Measurements from ENCODE around the gene RBM43. TPM values are rescaled to one million over a fixed set of nuclear protein-coding genes. Genes with fewer than 3 reads are reported as not detected.
A peak's percentile ranks its signal among the peaks of the same experiment; 100 is the strongest.

RBM43 gene
- total RNA-seq, 2 experiments from 2014 or later: 15.0 to 16.0 TPM

GRCh38 chr2:151278487-151278886 lies 16.8 kb upstream of the RBM43 start:
- H3K36me3 ChIP-seq (ENCODE audit: insufficient read depth, low read length): peaks cover 81% of the 10 kb centered on the region
- Mint-ChIP-seq H3K4me1 (ENCODE audit: low read depth) (peaks cover 6% of the 10 kb centered on the region), H3K27ac (peak overlapping the region; percentile 27), H3K9me3 (no peaks in the 10 kb centered on the region), H3K27me3 (no peaks in the 10 kb centered on the region), H3K36me3 (ENCODE audit: low read depth) (peaks cover 91% of the 10 kb centered on the region), H3K4me3 (no peak overlapping the region)
- no peak for TF ChIP-seq CTCF (IDR thresholded peaks at IDR 0.05)
- CTCF ChIA-PET: interaction anchor here (1.4 kb wide), 1 partner anchor 17 kb away, joined by 3 read pairs; the partner anchor contains the start of gene RBM43
- DNase-seq (no peak), ATAC-seq (ENCODE audit: poor library complexity) (no peak)
- no peaks in the 10 kb centered on the region for H3K4me1 ChIP-seq (ENCODE audit: insufficient read depth, low read length)
- no peaks in the 10 kb centered on the region for H3K27me3 ChIP-seq (ENCODE audit: control insufficient read depth in 1 of 2, insufficient read depth in 2 of 2, low read length in 2 of 2)
- no peak overlapping the region for H3K4me3 ChIP-seq (ENCODE audit: low read length)
- intact Hi-C loops (cut with DNase I, micrococcal nuclease): no loop called here
- H3K27ac ChIP-seq (ENCODE audit: low read depth in 1 of 2, low read length in 2 of 2): no peak overlapping the region
- POLR2A ChIA-PET: interaction anchor here (1.6 kb wide), 1 partner anchor 17 kb away, joined by 7 read pairs; the partner anchor contains the start of gene RBM43
- H3K9me3 ChIP-seq (ENCODE audit: control insufficient read depth in 1 of 2, insufficient read depth in 1 of 2, low read length in 2 of 2): no peaks in the 10 kb centered on the region

GRCh38 chr2:151277067-151277466 lies 15.4 kb upstream of the RBM43 start:
- intact Hi-C loops (cut with DNase I, micrococcal nuclease): no loop called here
- Histone ChIP-seq H3K9me3 (ENCODE audit: control insufficient read depth in 1 of 2, insufficient read depth in 1 of 2, low read length in 2 of 2) (no peaks in the 10 kb centered on the region), H3K27me3 (ENCODE audit: control insufficient read depth in 1 of 2, insufficient read depth in 2 of 2, low read length in 2 of 2) (no peaks in the 10 kb centered on the region), H3K4me3 (ENCODE audit: low read length) (no peak overlapping the region), H3K4me1 (ENCODE audit: insufficient read depth, low read length) (no peaks in the 10 kb centered on the region), H3K27ac (ENCODE audit: low read depth in 1 of 2, low read length in 2 of 2) (no peak overlapping the region), H3K36me3 (ENCODE audit: insufficient read depth, low read length) (peaks cover 89% of the 10 kb centered on the region)
- Mint-ChIP-seq H3K27ac (no peak overlapping the region), H3K4me3 (no peak overlapping the region), H3K27me3 (no peaks in the 10 kb centered on the region), H3K4me1 (ENCODE audit: low read depth) (peaks cover 1% of the 10 kb centered on the region), H3K36me3 (ENCODE audit: low read depth) (peaks cover 95% of the 10 kb centered on the region), H3K9me3 (no peaks in the 10 kb centered on the region)
- ATAC-seq (ENCODE audit: poor library complexity): no peak
- POLR2A ChIA-PET: interaction anchor here (0.6 to 1.2 kb wide), 2 partner anchors 13 to 15 kb away, joined by 3 to 6 read pairs; partner anchors contain the start of gene RBM43
- no peak for DNase-seq
- no peak for TF ChIP-seq CTCF (IDR thresholded peaks at IDR 0.05)
- CTCF ChIA-PET: no interaction called here

DNA sequence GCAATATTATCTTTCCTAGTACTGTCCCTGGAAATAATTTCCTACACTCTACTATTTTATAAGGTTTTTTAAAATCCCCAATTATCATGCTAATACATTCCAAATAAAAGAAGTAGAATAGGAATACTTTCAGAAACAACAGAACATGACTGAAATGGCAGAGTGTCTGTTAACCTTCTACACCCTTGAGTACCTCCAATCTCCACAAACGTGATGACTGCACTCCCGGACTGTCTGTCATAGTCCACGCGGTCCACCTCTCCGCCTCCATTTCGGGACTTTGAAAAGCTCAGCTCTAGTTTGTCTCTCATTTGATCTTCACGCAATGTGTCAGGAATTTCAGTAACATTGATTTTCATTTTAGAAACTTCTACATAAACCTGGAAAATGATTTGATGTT lies 13.6 kb upstream of the RBM43 start:
- ATAC-seq (ENCODE audit: poor library complexity): no peak
- peaks cover 91% of the 10 kb centered on the region for H3K36me3 Mint-ChIP-seq (ENCODE audit: low read depth)
- no peaks in the 10 kb centered on the region for H3K9me3 Mint-ChIP-seq
- no peaks in the 10 kb centered on the region for H3K27me3 Mint-ChIP-seq
- H3K4me3 Mint-ChIP-seq: no peak overlapping the region
- no peak for TF ChIP-seq CTCF (IDR thresholded peaks at IDR 0.05)
- DNase-seq: no peak
- Histone ChIP-seq H3K27ac (ENCODE audit: low read depth in 1 of 2, low read length in 2 of 2) (no peak overlapping the region), H3K9me3 (ENCODE audit: control insufficient read depth in 1 of 2, insufficient read depth in 1 of 2, low read length in 2 of 2) (no peaks in the 10 kb centered on the region), H3K4me3 (ENCODE audit: low read length) (no peak overlapping the region), H3K36me3 (ENCODE audit: insufficient read depth, low read length) (peaks cover 89% of the 10 kb centered on the region), H3K27me3 (ENCODE audit: control insufficient read depth in 1 of 2, insufficient read depth in 2 of 2, low read length in 2 of 2) (no peaks in the 10 kb centered on the region), H3K4me1 (ENCODE audit: insufficient read depth, low read length) (no peaks in the 10 kb centered on the region)
- H3K27ac Mint-ChIP-seq: no peak overlapping the region
- POLR2A ChIA-PET: interaction anchor here (1.0 to 1.2 kb wide), 2 partner anchors 13 to 14 kb away, joined by 3 to 4 read pairs; partner anchors contain the start of gene NMI
- intact Hi-C loops (cut with DNase I, micrococcal nuclease): no loop called here
- CTCF ChIA-PET: no interaction called here
- peaks cover 4% of the 10 kb centered on the region for H3K4me1 Mint-ChIP-seq (ENCODE audit: low read depth)

All from CD4-positive, alpha-beta T cell (primary cell).